Activated CD4-positive, alpha-beta T cell treated with anti-CD3 and anti-CD28 coated beads, Interleukin-2, amount 50 U/mL, for 24 hours (primary cell): ENCODE data around the gene CFAP61.
"Not testable (repeated sequence)": the region's sequence is repeated elsewhere in the genome, so short reads cannot be mapped to it uniquely, and the experiment has no call there.

Experiments
- DNase-seq, 2 donors: peaks; one replicate each; pipeline ENCODE4 v3.0.0-alpha.2; 2020; ENCODE audit warnings: low read depth in 1 of 2, low spot score in 1 of 2

CFAP61 gene

GRCh38 chr20:20210327-20210726, 158.0 kb downstream of the CFAP61 start:
- no peak for DNase-seq

- no peak for DNase-seq
Measured at GRCh38 chr20:20210943-20211273, 158.6 kb downstream of the CFAP61 start.

DNA sequence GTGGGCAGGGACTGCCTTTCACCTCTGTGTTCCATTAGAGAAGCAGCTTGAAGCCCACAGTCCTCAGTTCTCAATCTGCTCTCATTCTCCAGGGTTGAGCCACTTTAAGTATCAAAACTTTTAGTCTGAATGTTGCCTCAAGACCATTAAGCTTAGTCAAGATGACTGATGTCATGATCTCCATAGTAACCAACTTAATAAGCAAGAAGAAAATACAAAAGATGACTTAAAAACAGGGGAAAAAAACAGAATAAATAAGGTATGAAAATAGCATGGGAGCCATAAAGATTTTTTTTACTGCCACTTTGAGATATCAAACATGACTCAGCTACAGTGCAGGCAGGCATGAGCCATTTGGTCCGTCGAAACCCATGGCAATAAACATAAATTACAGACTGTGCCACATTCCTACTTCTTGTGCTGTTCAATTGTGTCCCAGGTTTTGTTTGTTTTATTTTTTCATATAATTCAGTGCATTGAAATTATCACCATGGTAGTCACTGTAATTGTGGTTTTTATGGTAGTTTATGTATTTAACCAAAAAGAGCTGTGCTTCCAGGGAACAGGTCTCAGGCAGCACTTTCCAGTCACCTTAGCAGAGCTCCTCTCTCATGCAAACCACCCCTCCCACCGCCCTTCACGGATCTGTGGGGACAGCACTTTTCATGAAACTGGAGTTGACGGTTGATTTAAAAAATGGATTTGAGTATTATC, 159.1 kb downstream of the CFAP61 start:
- DNase-seq: no peak

- no peak for DNase-seq
Measured at GRCh38 chr20:20211988-20212518, 159.7 kb downstream of the CFAP61 start.

DNA sequence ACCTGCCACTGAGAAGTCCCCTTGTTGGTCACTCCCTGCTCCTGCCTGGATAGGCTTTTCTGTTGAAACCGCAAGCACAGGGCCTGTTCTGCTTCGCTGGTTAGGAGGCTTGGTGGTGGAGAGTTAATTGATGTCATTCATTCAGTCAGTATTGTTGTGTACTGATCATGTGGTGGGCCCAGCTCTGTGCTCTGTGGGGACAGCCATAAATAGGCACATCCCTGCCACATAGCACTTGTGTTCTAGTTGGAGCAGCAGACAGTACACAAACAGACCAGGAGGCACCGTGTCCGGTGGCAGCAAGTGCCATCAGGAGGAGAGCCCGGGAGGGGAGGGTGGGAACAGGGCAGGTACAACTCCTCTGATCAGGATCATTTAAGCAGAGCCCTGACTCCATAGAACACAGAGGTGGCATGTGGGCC, 160.4 kb downstream of the CFAP61 start:
- no peak for DNase-seq

DNA sequence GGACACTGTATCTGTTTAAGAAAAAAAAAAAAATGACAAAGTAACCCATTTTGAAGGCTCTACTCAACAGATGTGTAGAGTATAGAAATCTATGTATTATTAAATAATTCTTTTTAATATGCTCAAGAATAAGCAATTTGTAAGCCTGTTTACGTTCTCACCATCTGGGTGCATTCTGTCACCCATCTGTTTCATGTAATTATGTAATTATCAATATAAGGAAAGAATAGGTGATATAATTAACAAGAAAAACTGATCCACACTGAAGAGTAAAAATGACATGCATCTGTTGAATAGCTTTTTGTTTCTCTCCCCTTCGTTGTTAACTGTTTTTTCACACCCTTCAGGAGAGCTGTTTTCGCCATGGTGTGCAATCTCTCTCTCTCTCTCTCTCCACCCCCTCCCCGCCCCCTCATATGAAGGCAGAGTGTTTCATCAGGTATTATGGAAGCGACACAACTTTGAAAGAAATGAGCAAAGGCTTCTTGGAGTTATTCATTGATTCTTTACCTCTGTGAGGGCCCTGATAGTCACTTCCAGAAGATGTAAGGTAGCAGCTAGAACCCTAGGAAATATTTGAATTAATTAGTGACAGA, 161.3 kb downstream of the CFAP61 start:
- DNase-seq: no peak

DNA sequence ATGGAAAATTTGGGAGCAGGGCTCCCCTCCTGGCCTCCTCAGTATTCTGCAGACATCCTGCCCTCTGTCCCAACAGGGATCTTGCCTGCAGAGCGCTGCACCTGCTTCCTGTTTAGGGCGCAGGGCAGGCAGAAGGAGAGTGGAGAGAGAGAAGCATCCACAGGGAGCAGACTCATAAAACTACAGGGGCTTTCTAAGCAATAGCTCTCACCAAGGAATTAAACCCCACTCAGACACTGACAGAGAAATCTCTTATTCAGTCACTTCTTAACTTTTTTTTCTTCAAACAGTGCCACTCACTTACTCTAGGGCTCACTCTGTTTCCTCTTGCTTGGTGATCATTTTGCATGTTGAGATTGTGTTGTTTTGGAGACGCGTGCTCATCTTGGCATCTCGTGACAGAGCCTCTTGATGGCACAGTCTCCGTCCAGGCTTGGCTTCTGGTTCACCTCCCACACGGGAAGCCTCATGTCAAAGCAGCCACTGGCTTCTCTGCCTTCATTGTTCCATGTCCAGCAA, 162.5 kb downstream of the CFAP61 start:
- no peak for DNase-seq

GRCh38 chr20:20215976-20216727, 163.8 kb downstream of the CFAP61 start:
- no peak for DNase-seq

GRCh38 chr20:20216941-20217340, 164.6 kb downstream of the CFAP61 start:
- no peak for DNase-seq

DNA sequence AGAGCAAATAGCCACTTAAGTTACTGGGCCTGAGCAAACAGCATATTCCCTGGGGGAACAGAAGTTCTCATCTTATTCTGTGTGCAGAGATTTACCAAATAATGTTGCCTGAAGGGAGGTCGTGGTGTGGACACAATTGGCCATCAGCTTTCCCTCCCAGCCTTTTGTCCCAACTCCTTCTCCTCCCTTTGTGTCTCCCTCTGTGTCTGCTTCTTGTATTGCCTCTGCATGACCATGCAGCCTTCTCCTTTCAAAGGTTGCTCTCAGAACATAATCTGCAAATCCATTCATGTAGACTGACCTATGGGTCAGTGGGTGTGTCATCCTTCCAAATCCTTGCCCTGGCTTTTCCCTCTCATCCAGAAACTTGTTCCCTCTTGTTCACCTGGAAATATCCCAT, 165.3 kb downstream of the CFAP61 start:
- no peak for DNase-seq

GRCh38 chr20:20218106-20218505, 165.8 kb downstream of the CFAP61 start:
- DNase-seq: not testable (repeated sequence)

DNA sequence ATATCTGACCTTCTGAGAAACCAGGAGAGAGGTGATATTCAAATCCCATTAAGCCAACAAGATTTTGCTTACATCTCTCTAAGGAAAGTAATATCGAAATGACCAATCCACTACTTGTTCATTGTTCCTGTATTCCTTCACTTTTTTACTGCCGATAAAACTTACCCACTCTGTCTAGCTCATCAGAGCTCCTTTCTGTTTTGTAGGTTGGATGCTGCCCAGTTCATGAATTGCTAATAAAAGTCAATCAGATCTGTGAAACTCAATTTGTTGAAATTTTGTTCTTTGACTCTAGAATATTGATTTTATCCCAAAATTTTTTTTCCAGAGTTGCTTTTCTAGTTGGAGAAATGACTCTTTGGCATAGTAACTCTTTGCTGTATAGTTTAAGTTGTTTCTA, 166.7 kb downstream of the CFAP61 start:
- DNase-seq: no peak

DNA sequence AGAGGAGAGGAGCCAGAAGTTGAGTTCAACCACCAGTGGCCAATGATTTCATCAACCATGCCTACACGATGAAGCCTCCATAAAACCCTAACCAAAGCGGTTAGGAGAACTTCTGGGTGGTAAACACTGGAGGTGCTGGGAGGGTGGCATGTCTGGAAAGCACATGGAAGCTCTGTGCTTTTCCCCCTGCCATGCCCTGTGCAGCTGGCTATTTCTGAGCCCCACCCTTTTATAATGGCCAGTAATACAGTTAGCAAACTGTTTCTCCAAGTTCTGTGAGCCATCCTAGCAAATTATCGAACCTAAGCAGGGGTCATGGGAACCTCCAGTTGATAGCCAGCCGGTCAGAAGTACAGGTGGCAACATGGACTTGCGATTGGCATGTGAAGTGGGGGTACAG, 167.8 kb downstream of the CFAP61 start:
- DNase-seq: no peak

DNA sequence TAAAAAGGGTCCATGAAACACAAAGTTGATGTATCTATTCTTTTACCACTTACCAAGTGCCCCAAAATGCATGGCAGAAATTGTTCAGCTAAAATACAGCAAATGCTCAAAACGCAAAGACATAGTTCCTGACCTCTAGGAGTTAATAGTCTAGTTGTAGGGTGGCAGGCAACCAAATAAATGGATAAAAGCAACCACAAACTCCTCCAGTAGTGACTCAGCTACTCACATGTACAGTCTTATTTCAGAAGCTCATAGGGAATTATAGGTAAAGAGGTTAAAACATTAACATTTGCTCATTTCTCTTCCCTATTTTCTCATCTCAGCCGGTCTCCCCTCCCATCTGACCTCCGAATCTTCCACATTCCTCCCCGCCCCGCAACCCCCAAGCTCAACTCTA, 171.6 kb downstream of the CFAP61 start:
- no peak for DNase-seq

- DNase-seq: no peak
Measured at GRCh38 chr20:20224806-20225205, 172.5 kb downstream of the CFAP61 start.

GRCh38 chr20:20225325-20226043, 173.2 kb downstream of the CFAP61 start:
- DNase-seq: no peak

DNA sequence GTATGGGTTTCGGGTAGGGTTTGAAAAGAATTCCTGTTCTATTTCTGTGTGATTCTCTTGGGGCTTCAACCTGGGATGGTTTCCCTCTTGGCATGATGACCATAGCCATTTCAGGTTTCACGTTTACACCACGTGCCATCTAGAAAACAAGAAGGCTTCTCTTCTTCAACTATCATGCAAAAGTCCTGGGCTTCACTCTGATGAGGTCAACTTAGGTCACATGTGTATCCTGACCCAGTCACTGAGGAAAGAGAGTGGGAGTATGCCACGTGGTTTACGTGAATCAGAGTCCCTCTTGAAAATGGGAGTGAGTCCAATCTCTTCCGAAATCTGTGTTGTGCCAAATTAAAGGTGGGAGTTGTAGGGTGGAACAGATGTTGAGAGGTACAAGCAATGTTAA, 174.2 kb downstream of the CFAP61 start:
- no peak for DNase-seq

DNA sequence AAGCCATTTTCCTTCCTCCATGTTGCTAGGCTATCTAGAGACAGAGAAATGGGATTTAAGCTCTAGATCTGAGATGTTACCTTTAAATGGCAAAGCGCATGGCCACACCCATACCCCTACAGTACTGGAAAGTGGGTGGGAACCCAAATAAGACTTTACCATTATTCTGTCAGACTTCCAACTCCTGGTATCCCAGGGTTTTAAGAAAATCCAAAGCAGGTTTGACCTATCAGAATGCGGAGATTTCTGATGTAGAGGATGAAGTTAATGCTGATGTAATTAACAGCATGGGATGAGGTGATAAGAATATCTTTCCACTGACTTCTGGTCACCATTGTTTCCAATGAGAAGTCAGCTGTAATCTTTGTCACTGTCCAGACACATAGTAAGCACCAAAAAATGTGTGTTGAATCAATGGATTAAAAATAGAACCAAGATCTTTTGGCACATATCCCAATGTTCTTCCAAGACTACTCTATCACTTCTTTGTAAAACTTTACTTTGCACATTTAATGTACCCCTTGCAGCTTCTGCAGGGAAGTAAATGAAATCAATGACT, 174.8 kb downstream of the CFAP61 start:
- DNase-seq: no peak

GRCh38 chr20:20228351-20228750, 176.0 kb downstream of the CFAP61 start:
- DNase-seq: no peak

- no peak for DNase-seq
Measured at GRCh38 chr20:20229595-20229994, 177.3 kb downstream of the CFAP61 start.

DNA sequence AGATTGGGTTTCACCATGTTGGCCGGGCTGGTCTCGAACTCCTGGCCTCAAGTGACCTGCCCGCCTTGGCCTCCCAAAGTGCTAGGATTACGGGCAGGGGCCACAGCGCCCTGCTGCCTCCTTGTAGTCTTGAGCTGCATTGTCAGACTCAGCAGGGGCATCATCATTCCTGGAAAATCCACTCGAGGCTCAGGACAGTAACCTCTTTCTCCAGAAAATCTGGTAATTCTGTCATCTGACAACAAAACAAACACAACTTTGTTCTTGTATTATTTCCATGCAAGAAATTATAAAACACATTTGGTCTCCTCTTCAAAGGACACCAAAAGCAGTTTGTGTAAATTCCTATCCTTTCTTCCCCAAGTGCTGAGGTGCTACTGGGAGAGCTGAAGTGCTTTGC, 178.4 kb downstream of the CFAP61 start:
- no peak for DNase-seq
